ENCODE results near the gene PRDX3.
A peak's percentile ranks its signal among the peaks of the same experiment; 100 is the strongest.
"Not testable (repeated sequence)": the region's sequence is repeated elsewhere in the genome, so short reads cannot be mapped to it uniquely, and the experiment has no call there.

Gene PRDX3

DNA sequence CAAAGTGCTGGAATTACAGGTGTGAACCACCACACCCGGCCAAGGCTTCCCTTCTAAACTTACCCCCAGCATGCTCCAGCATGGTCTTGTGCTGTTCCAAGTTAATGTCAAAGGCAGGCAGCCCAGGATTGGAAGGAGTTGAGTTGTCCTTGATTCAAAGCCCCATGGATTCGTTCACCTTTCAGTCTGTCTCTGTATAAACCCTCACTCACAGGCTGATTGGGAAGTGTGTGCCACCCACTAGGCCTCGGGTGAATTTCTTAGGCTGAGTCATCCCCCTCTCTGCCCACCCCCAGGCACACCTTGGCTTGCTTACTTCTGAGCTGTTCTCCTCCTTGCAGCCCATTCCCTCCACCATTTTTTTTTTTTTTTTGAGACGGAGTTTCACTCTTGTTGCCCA, 13.3 kb upstream of the PRDX3 start:
- no peaks in the 10 kb centered on the region for H3K27me3 Mint-ChIP-seq (ENCODE audit: low read depth)
- H3K9me3 Mint-ChIP-seq: no peaks in the 10 kb centered on the region
- H3K27ac Mint-ChIP-seq: no peak overlapping the region

DNA sequence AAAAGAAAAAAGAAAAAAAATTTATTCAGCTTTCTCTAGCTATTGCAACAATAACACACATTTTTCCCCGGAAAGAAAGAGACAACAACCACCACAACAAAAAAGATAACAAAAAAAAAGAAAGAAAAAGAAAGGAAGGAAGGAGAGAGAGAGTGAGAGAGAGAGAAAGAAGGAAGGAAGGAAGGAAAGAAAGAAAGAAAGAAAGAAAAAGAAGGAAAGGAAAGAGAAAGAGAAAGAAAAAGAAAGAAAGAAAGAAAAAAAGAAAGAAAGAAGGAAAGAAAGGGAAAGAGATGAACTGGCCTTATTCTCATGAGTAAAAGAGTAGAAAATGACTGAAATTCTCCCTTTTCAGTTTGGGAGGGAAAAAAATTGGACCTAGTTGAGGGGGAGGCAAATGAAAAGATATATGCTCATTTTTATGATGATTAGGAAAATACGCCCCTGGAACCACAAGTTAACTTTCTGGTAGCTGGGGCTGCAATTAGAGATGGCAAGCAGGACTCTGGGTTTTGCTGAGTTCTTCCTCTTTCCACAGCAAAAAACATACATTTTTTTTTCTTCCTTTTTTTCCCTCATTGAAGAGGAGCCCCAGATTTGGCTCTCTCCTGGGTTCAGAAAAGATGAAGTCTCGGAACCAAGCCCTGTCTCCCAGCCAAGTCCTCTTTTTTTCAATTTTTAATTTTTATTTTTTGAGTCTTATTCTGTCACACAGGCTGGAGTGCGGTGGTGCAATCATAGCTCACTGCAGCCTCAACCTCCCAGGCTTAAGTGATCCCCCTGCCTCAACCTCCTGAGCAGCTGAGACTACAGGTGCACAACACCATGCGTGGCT, 12.6 kb upstream of the PRDX3 start:
- no peaks in the 10 kb centered on the region for H3K27me3 Mint-ChIP-seq (ENCODE audit: low read depth)
- H3K9me3 Mint-ChIP-seq: no peaks in the 10 kb centered on the region
- no peak overlapping the region for H3K27ac Mint-ChIP-seq
- H3K4me1 Mint-ChIP-seq (ENCODE audit: low read depth): peaks cover 26% of the 10 kb centered on the region
- H3K36me3 Mint-ChIP-seq (ENCODE audit: low read depth): no peaks in the 10 kb centered on the region
- no peak overlapping the region for H3K4me3 Mint-ChIP-seq

More for the DNA sequence above, 13.3 kb upstream of the PRDX3 start:
- Mint-ChIP-seq H3K4me1 (ENCODE audit: low read depth) (peaks cover 26% of the 10 kb centered on the region), H3K4me3 (no peak overlapping the region), H3K36me3 (ENCODE audit: low read depth) (no peaks in the 10 kb centered on the region)

DNA sequence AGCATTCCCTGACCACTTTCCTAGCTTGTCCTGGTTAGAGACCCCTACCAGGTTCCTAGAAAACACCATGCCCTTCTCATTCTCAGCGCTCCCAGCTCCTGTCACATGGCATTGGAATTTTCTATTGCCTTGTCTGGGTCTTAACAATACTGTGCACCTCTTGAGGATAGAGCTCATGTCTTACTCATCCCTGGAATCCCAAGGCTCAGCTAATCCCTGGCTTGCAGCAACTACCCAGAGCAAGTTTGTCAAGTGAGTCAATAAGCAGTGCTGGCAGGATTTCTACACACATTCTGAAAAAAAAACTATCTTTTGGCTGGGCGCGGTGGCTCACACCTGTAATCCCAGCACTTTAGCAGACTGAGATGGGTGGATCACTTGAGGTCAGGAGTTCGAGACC, 11.7 kb upstream of the PRDX3 start:
- no peaks in the 10 kb centered on the region for H3K9me3 Mint-ChIP-seq
- H3K4me1 Mint-ChIP-seq (ENCODE audit: low read depth): peaks cover 23% of the 10 kb centered on the region
- H3K4me3 Mint-ChIP-seq: peak overlapping the region; percentile 35
- no peaks in the 10 kb centered on the region for H3K36me3 Mint-ChIP-seq (ENCODE audit: low read depth)
- no peaks in the 10 kb centered on the region for H3K27me3 Mint-ChIP-seq (ENCODE audit: low read depth)
- H3K27ac Mint-ChIP-seq: peak overlapping the region; percentile 59

DNA sequence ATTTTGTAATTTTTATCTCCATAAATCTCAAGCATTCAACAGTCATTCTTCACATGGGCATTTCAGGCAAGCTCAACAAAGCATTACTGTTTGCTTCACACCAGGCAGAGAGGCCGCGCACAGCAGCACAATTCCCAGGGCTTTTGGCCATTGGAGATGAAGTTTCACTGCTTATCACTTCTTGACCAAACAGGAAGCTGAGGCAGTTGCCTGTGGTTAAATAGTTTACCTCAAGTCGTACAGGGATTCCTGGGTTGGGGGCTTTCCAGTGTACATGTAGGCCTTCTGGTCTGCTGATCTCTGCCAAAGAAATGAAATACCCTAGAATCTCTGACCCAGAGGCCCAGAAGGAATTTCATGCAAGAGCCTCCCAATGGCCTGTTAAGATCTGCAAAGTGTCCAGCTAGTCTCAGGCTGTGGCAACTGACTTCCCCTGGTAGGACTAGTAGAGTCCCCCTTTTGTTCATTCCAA, 11.2 kb upstream of the PRDX3 start:
- Mint-ChIP-seq H3K9me3 (no peaks in the 10 kb centered on the region), H3K4me3 (peak overlapping the region; percentile 30), H3K36me3 (ENCODE audit: low read depth) (no peaks in the 10 kb centered on the region), H3K27me3 (ENCODE audit: low read depth) (no peaks in the 10 kb centered on the region), H3K27ac (peak overlapping the region; percentile 50), H3K4me1 (ENCODE audit: low read depth) (peaks cover 20% of the 10 kb centered on the region)

DNA sequence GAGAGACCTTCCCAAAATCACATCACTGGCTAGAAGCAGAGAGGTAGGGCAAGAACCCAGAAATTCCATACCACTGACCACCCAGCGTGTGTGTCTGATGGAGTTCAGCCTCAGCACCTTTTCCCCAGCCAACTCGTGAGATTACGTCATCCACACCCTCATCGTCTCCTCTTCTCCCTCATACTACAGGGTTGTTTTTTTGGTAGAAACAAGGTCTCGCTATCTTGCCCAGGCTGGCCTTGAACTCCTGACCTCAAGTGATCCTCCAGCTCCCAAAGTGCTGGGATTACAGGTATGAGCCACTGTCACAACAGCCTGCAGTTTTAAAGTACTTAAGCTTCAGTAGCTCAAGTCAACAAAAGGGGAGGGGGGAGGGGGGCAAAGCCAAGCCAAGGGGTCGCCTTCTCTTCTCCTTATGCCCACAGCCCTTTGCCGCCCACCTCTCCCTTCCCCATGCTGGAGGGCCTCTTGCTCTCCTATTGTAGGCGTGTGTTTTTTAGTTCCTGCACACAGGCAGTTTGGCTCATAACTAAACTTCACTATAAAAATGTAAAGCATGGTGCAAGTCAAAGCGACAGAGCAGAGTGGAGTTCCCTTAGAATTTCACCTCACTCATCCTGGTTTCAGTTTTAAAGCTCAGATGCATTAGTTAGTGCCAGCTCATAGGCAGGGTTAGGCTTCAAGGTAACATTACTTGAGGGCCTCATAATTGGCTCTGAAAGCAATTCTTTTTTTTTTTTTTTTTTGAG, 5.2 kb upstream of the PRDX3 start:
- H3K36me3 Mint-ChIP-seq (ENCODE audit: low read depth): no peaks in the 10 kb centered on the region
- H3K27me3 Mint-ChIP-seq (ENCODE audit: low read depth): no peaks in the 10 kb centered on the region
- no peaks in the 10 kb centered on the region for H3K9me3 Mint-ChIP-seq
- H3K4me3 Mint-ChIP-seq: no peak overlapping the region
- peaks cover 13% of the 10 kb centered on the region for H3K4me1 Mint-ChIP-seq (ENCODE audit: low read depth)
- peak overlapping the region; percentile 74 for H3K27ac Mint-ChIP-seq

DNA sequence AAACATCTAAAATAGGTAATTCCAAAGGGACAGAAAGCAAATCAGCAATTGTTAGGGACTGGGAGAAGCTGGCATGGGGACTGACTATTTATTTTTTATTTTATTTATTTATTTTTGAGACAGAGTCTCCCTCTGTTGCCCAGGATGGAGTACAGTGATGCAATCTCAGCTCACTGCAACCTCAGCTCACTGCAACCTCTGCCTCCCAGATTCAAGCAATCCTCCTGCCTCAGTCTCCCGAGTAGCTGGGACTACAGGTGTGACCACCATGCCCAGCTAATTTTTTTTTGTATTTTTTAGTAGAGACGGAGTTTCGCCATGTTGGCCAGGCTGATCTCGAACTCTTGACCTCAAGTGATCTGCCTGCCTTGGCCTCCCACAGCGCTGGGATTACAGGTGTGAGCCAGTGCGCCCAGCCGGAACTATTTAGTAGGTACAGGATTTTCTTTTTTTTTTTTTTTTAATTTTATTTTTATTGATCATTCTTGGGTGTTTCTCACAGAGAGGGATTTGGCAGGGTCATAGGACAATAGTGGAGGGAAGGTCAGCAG, 2.3 kb upstream of the PRDX3 start:
- not testable (repeated sequence) for H3K4me3 Mint-ChIP-seq; H3K9me3 Mint-ChIP-seq; H3K27me3 Mint-ChIP-seq (ENCODE audit: low read depth); H3K27ac Mint-ChIP-seq; H3K36me3 Mint-ChIP-seq (ENCODE audit: low read depth)
- peaks cover 31% of the 10 kb centered on the region for H3K4me1 Mint-ChIP-seq (ENCODE audit: low read depth)

DNA sequence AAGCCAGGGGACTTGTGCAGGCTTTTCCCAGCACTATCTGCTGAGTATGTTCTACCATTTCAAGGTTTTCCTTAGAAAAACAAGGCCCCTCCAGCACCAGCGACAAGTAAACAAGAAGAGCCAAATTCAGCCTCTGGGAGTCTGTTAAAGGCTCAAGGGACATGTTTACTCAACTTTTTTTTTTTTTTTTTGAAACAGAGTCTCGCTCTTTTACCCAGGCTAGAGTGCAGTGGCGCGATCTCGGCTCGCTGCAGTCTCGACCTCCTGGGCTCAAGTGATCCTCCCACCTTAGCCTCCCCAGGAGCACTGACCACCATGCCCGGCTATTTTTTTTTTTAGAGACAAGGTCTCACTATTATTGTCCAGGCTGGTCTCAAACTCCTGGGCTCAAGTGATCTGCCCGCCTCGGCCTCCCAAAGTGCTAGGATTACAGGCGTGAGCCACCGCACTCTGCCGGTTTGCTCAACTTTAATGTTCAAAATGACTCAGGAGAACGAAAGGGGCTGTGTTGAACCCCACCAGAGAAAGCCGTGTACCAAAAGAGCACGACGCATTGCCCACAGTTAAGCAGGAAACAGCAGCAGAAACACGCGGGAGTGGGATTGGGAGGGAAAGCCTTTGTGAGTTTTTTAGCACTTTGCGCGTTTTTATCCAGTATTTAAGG, 772 bp downstream of the PRDX3 start:
- H3K36me3 Mint-ChIP-seq (ENCODE audit: low read depth): peaks cover 19% of the 10 kb centered on the region
- H3K9me3 Mint-ChIP-seq: no peaks in the 10 kb centered on the region
- H3K4me3 Mint-ChIP-seq: peak overlapping the region; percentile 97
- peaks cover 30% of the 10 kb centered on the region for H3K4me1 Mint-ChIP-seq (ENCODE audit: low read depth)
- H3K27ac Mint-ChIP-seq: peak overlapping the region; percentile 99
- no peaks in the 10 kb centered on the region for H3K27me3 Mint-ChIP-seq (ENCODE audit: low read depth)

DNA sequence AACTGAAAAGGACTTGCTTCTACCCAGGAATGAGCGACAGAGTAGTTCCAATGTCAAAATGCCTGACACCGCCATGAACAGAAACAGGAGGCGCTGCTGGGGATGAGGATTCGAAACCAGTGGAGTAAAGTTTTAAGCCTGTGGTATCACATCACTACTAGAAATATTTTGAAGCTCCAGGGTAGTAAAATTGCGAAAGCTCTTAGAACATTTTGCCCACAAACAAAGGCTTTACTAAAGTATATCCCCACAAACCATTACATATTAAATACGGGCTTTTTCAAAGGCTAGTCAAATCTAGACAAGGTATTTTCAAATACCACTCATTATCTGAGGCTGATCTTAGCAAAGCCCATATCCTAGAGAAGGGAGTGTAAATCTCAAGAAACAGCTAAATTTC, 2.4 kb downstream of the PRDX3 start:
- Mint-ChIP-seq H3K27me3 (ENCODE audit: low read depth) (no peaks in the 10 kb centered on the region), H3K27ac (peak overlapping the region; percentile 75), H3K36me3 (ENCODE audit: low read depth) (peaks cover 31% of the 10 kb centered on the region), H3K4me1 (ENCODE audit: low read depth) (peaks cover 30% of the 10 kb centered on the region), H3K9me3 (no peaks in the 10 kb centered on the region), H3K4me3 (peak overlapping the region; percentile 42)

DNA sequence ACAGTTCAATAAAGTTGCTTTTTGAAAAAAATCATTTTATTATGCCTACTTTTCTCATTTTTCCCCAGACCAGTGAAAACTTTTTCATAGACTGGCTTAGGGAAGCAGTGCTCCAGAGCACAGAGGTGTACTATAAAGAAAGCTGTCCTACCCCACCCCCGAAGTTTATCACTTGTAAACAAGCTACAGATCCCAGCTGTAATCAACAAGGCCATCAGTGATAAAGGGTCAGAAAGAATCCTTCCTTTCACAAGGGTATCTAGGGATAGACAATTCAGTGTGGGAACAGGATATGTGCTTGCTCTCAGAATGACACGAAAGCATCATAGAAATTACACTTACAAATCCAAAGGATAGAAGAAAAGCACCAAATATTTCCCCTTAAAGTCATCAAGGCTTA, 4.5 kb downstream of the PRDX3 start:
- Mint-ChIP-seq H3K9me3 (no peaks in the 10 kb centered on the region), H3K36me3 (ENCODE audit: low read depth) (peaks cover 46% of the 10 kb centered on the region), H3K27me3 (ENCODE audit: low read depth) (no peaks in the 10 kb centered on the region), H3K4me3 (no peak overlapping the region), H3K27ac (no peak overlapping the region), H3K4me1 (ENCODE audit: low read depth) (peaks cover 30% of the 10 kb centered on the region)

DNA sequence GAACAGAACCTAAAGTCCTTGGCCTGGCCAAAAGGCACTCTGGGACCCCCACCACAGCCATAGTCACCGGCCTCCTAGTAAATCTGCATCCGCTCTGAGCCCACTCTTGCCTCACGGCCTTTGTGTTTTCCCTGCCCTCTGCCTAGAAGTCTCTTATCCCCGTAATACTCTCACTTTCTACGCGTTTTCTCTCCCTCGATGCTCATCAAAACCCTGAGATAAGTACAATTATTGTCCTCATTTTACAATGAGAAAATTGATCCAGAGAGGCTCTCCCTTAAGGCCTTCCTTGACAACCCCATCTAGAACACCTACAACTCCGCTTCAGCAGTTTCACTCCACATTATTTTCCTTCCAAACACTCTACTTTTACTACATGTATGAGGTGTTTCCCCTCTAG, 11.6 kb downstream of the PRDX3 start:
- H3K36me3 Mint-ChIP-seq (ENCODE audit: low read depth): peaks cover 40% of the 10 kb centered on the region
- no peaks in the 10 kb centered on the region for H3K27me3 Mint-ChIP-seq (ENCODE audit: low read depth)
- peaks cover 28% of the 10 kb centered on the region for H3K4me1 Mint-ChIP-seq (ENCODE audit: low read depth)
- peak overlapping the region; percentile 86 for H3K4me3 Mint-ChIP-seq
- H3K9me3 Mint-ChIP-seq: no peaks in the 10 kb centered on the region
- peak overlapping the region; percentile 95 for H3K27ac Mint-ChIP-seq

DNA sequence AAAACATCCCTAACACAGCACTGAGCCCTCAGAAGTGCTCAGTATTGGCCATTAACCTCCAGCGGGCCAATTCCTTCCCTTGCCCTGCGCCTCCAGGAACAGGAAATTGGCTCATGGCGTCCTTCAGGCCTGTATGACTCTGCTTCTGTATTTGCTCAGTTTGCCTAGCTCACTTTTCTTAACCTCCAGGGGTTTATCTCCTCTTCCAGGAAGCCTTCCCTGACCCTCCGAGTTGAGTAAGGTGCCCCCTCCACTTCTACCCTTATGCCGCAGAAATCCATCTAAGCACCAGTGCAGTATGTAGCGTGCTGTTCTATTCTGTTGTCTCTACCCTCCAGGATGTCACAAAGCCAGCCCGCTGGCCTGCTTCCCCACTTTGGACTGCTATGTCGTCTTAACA, 12.0 kb downstream of the PRDX3 start:
- Mint-ChIP-seq H3K27me3 (ENCODE audit: low read depth) (no peaks in the 10 kb centered on the region), H3K36me3 (ENCODE audit: low read depth) (peaks cover 39% of the 10 kb centered on the region)

DNA sequence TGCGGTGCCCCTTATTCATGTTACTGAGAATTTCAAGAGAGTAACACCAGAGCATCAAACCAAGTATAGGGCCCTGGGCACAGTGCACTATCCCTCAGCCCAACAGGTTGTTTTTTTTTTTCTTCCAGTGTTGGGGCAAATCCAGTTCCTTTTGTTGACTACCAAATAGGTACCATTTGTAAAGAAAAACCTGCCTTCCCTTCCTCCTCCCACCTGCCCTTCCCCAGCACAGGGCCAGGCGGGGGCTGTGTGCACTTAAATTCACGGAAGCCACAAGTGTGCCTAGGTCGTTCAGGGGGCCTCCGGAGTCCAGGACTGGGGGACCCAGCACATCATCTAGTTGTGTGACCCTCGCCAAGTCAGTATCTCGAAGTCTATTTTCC, 12.5 kb downstream of the PRDX3 start:
- Mint-ChIP-seq H3K4me1 (ENCODE audit: low read depth) (peaks cover 32% of the 10 kb centered on the region), H3K27ac (peak overlapping the region; percentile 95), H3K36me3 (ENCODE audit: low read depth) (peaks cover 34% of the 10 kb centered on the region), H3K9me3 (no peaks in the 10 kb centered on the region), H3K4me3 (peak overlapping the region; percentile 86), H3K27me3 (ENCODE audit: low read depth) (no peaks in the 10 kb centered on the region)

More for the DNA sequence above, 12.0 kb downstream of the PRDX3 start:
- Mint-ChIP-seq H3K9me3 (no peaks in the 10 kb centered on the region), H3K4me1 (ENCODE audit: low read depth) (peaks cover 32% of the 10 kb centered on the region), H3K4me3 (peak overlapping the region; percentile 86), H3K27ac (peak overlapping the region; percentile 95)

DNA sequence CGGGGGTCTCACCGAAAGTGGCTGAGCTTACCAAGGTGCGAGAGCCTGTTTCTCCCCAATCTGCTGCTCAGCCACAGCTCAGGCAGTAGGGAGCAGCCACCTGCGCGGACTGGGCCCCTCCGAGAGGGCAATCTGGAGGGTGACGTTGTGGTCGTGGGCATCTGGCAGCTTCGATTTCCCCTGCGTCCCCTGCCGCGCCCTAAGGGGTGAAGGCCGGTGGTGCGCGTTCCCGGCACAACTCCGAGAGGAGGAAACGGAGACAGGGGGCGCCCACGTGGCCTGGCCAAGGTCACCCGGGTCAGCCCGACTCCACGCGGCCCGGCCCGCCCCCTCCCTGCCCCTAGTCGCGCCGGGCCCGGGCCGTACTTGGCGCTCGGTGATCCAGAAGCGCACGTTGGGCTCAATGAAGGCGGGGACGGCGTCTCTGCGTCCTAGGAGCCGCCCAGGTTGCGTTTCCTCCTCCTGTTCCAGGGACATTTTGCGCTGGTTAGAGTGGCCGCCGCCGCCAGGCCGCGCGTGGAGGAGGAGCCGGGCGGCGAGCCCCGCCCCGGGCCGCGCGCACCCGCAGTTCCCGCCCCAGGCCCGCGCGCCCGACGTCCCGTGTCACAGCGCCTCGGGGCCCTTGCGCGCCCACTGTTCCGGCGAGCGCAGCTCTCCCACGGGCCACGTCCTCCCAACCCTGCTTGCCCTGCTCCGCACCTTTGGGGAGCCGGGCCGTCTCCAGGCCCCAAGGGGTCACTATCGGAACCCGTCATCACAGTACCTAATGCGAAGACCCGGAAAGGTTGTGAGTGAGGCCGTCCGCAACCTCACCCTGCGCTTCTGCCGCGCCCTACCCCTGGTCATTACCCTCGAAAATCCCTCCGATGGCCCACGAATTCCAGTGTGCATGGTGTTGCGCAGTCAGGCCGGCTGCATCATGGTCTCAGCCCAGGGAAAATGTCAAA, 13.2 kb downstream of the PRDX3 start, which contains the start of gene SFXN4:
Gene SFXN4 (minus strand): TSS at position 544 of the 947 bp plus-strand sequence. CDS start 67 bp downstream, at position 477.
- peaks cover 36% of the 10 kb centered on the region for H3K36me3 Mint-ChIP-seq (ENCODE audit: low read depth)
- peaks cover 32% of the 10 kb centered on the region for H3K4me1 Mint-ChIP-seq (ENCODE audit: low read depth)
- H3K27ac Mint-ChIP-seq: peak within 1 kb of the TSS; percentile 95
- H3K4me3 Mint-ChIP-seq: peak within 1 kb of the TSS; percentile 86
- no peaks in the 10 kb centered on the region for H3K9me3 Mint-ChIP-seq
- no peaks in the 10 kb centered on the region for H3K27me3 Mint-ChIP-seq (ENCODE audit: low read depth)
